HT1080 (cell line): Measurements from ENCODE around the gene ROBO1. TPM values are rescaled to one million over a fixed set of nuclear protein-coding genes. Genes with fewer than 3 reads are reported as not detected.

Experiments
- DNase-seq: peaks from one replicate; pipeline ENCODE4 v3.0.0-alpha.2; 2015; ENCODE audit warnings: low read depth
- total RNA-seq: library from RNA; depleted of rRNA; stranded (reverse); fragments of >200 nt; shearing (Covaris generic); gene quantifications from 2 replicates; pipeline ENCODE4 v1.2.3, GENCODE V29; 2014

ROBO1 gene
- total RNA-seq, 1 experiment from 2014 or later = 15.1 TPM

GRCh38 chr3:78991656-78992055 is 776.1 kb downstream of the ROBO1 start:
- DNase-seq = no peak

DNA sequence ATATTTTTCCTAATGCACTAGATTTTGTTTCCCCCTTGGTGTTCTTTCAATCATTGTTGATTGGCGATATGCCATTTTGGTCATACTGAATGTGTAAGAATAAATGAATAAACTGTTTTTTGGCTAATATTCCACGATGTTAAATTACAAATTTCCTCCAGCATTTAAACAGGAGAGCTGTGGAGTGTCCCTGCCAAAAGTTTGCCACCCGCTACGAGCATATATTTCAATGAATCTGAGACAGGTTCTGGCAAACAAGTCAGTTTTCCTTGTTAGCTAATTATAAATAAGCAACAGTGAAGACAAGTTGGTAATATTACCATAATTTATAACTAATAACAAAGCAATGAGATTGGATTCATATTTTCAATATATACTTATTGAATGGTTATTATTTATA is 777.6 kb downstream of the ROBO1 start:
- no peak for DNase-seq

DNA sequence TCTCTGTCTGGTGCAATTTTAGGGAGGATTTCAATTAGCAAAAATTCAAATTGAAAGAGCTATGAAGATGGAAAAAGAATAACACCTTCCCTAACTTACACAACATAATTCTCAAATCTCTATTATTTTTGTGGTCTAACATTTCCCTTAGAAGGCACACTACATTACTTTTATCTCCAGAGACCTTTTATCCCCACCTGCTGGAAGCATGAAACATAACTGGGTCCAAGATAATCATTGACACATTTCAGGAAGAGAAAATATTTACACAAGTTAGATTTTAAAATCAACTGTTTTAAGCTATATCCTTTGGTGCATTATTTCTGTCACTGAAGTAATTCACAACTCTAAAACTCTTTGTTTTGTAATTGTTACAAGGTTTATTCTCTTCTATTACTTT is 779.5 kb downstream of the ROBO1 start:
- DNase-seq = no peak

GRCh38 chr3:78986416-78987101 is 781.2 kb downstream of the ROBO1 start:
- DNase-seq = no peak

GRCh38 chr3:78985981-78986380 is 781.8 kb downstream of the ROBO1 start:
- no peak for DNase-seq

DNA sequence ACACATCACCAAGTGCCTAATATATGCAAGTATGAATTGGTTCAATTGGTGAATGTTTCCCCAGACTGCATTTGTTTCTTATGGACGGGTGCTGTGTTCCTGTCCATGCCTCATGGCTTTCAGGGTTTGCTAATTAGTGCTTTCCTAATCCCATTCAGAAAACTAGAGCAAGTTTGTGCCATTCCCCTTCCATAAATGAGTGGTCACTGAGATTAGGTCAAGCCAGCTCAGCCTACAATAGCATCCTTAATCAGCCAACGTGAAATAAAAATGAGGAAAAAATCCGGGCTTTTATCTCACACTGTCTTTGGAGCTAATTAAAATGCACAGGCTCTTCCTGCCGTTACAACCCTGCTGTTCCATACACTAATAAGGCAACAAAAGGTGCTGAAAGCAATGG is 788.8 kb downstream of the ROBO1 start:
- DNase-seq = no peak

- peak; percentile 25 for DNase-seq
These were observed 789.8 kb downstream of the ROBO1 start for GRCh38 chr3:78978037-78978436.

- DNase-seq = peak; percentile 57
These were observed 790.7 kb downstream of the ROBO1 start for GRCh38 chr3:78977073-78977472.

- no peak for DNase-seq
These were observed 791.6 kb downstream of the ROBO1 start for GRCh38 chr3:78976200-78976599.

DNA sequence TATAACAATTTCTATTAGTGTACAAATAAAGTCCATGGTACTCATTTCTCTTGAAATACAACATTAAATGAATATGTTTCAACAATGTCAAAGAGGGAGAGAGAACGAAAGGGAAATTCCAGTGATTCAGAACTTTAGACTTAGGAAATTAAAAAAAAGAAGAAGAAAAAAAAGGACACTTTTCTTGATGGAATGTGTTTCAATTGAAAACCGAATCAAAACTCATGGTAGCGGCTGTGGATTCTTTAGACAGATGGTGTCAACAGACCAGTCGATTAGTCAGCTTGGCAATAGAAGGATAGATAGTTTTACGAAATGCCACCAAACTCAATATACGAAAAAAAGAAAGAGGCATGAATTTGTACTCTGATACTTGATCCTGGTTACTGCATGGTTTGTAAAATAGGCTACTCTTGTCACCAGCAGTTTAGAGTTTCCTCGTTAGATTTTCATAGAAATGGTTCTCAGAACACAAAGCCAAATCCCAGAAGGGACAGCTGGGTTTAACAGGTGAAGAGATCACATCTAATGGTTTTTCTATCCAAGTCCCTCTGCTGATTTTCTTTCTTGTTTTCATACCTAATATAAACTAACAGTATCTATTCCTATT is 793.5 kb downstream of the ROBO1 start:
- DNase-seq = no peak

- no peak for DNase-seq
These were observed 795.0 kb downstream of the ROBO1 start for GRCh38 chr3:78972617-78973301.

GRCh38 chr3:78970656-78971055 is 797.1 kb downstream of the ROBO1 start:
- no peak for DNase-seq

DNA sequence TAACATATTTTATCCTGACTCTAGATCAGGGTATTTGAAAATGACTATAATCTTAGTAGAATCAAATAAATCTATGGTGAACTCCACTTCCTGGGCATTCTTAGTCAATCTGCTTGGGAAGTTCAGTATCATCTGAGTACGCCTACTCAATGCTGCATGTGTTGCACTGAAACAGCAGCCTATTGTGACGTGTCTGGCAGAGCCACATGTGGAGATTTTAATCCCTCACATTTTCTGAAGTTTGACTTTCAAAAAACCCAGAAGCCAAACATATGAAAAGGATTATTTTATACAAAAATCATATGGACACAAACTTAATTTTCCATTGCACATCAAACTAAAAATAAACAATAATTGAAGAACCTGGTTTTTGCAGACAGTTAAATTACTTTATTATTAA is 798.3 kb downstream of the ROBO1 start:
- no peak for DNase-seq

DNA sequence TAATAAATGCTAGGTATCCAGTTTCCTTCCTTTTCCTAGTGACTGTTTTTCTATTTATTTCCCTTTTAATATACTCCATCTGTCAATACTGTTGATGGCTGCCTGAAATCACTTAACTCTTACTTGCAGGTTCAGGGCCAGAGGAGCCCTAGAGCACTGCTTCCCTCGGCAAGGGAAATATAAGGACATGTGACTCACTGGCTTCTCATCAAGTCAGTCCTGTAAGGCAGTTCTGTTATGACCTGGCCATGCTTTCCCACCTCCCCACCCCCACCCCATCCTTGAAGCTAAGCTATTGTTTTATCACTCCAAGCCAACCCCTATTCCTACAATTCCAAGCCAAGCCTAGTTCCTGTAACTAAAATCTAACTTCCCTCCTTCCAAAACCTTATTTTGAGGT is 800.7 kb downstream of the ROBO1 start:
- peak; percentile 39 for DNase-seq

- DNase-seq = peak; percentile 45
These were observed 804.0 kb downstream of the ROBO1 start for GRCh38 chr3:78963771-78964170.

DNA sequence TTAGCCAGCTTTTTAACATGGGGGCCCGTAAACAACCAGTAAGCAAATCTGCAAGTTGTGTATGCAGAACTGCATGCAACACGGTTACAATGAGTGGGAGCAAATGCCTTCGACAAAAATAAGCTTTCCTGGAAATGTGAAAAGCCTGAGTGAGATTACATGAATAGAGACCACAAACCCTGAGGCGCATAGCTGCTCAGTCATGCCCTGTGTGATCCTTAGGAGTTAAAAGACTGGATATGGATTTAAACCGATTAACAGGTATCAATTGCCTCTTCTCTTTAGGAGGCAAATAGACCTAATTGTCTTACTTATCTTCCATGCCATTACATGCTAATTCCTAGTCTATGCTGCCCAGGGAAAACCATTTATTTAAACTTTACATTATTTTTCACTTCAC is 810.3 kb downstream of the ROBO1 start:
- no peak for DNase-seq

DNA sequence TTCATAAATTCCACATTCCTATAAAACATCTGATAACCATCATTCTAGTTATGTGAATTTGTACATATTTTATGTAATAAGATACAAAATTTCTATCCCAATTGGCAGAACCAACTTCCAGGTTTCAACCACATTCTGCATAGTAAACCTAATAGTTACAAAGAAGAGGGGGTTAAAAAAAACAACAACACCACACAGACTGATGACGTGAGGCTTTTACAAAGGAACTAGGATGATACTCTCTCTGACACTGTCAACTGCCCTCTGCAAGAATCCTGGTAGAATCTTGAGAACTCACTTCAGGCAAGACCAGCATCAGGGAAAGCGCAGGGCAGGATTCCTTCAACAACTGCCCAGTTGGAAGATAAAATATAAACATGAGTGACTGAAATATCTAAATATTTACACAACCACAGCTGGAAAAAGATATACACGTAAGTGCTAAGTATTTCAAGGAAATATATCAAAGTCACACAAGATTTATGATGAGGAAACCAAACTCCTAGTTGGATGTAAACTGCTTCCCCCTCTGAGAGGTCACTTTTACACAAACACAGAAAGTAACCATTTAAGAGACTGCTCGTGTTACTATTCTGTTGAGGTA is 816.4 kb downstream of the ROBO1 start:
- DNase-seq = no peak

DNA sequence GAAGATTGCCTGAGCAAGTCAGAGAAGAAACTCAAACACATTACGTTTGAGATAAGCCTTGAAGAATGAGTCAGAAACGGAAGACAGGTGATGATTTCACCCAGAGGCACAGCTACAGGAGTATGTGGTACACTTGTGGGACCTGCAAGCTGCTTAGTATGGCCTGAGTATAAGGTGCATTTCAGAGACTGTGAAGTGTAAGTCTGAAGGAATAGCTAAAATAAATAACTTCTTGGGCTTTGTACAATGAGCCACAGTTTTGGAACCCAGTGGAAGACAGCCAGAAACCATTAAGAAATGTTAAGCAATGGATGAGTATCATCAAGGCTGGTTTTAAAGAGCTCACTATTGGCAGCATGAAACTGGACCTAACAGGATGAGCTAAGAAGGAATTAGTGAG is 826.2 kb downstream of the ROBO1 start:
- peak; percentile 44 for DNase-seq

GRCh38 chr3:78940626-78941025 is 827.2 kb downstream of the ROBO1 start:
- no peak for DNase-seq

GRCh38 chr3:78940128-78940527 is 827.7 kb downstream of the ROBO1 start:
- no peak for DNase-seq

DNA sequence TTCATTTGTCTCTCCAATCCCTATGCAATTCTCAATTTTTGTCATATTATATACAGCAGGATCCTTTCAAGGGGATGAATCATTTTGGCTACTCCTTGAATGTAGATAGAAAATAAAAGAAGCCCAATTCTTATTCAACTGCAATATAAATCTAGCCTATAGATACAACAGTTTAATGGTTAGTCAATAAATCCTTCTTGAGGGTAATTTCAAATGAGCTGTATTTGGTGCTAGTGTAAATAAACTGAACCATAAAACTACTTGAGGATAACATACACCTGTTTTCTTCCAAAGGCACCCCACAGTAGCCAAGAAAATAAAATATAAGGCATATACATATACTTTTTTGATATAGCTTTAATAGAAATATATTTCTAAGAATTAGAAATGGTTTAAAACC is 830.3 kb downstream of the ROBO1 start:
- DNase-seq = no peak

DNA sequence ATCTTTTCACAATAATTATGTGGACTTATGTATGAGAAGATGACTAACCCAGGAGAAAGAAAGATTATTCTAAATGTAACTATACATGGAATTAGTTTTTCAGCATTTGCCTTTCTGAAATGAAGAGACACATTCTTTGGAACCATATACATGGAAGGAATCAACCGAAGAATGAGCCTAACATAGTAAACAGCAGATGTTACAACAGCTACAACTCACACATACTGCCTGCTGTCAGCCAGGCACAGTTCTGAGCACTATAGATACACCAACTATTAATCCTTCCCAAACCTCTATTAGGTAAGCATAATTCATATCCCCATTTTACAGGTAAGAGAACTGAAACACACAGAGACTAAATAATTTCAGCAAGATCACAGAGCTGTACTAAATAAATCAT is 840.0 kb downstream of the ROBO1 start:
- DNase-seq = no peak
